Activated B cell treated with CpG ODN at 0.5 μM for 24 hours (primary cell): ENCODE results near the gene CAPRIN2. TPM values are rescaled to one million over a fixed set of nuclear protein-coding genes. Genes with fewer than 3 reads are reported as not detected.

Experiments
- ATAC-seq: fragments of 200-7000 bp; cut with Tn5 transposase; one replicate; pipeline ENCODE4 v1.10.0; 2021; ENCODE audit warnings: low read depth, mild to moderate bottlenecking, moderate library complexity
- CTCF ChIA-PET: fragments of 350-600 bp; sonication (Branson Sonifier 250); formaldehyde crosslinking; loops from one replicate; lab custom pipeline; 2021; ENCODE audit warnings: antibody characterized with exemption; lab: Charles Lee
- POLR2A ChIA-PET: fragments of 350-600 bp; sonication (Branson Sonifier 250); formaldehyde crosslinking; loops from one replicate; lab custom pipeline; 2021; ENCODE audit warnings: antibody characterized with exemption; lab: Charles Lee
- DNase-seq: peaks from one replicate; pipeline ENCODE4 v3.0.0; 2022
- H3K27ac Mint-ChIP-seq: one replicate; pipeline ENCODE4 v1.8.0; 2020; ENCODE audit warnings: mixed read lengths
- H3K27me3 Mint-ChIP-seq: one replicate; pipeline ENCODE4 v1.8.0; 2021; ENCODE audit warnings: mixed read lengths
- H3K36me3 Mint-ChIP-seq: one replicate; pipeline ENCODE4 v1.8.0; 2021; ENCODE audit warnings: low read depth, mixed read lengths
- H3K4me1 Mint-ChIP-seq: one replicate; pipeline ENCODE4 v1.8.0; 2021; ENCODE audit warnings: mixed read lengths
- H3K4me3 Mint-ChIP-seq: one replicate; pipeline ENCODE4 v1.8.0; 2020; ENCODE audit warnings: mild to moderate bottlenecking, mixed read lengths
- H3K9me3 Mint-ChIP-seq: one replicate; pipeline ENCODE4 v1.8.0; 2020; ENCODE audit warnings: mixed read lengths
- CTCF ChIP-seq: fragments of 200-600 bp; IDR thresholded peaks from one replicate; pipeline ENCODE4 v1.8.0; 2022; ENCODE audit warnings: antibody characterized with exemption, mild to moderate bottlenecking
- intact Hi-C: fragments of 100-400 bp; cut with micrococcal nuclease; formaldehyde crosslinking; loops from one replicate; pipeline ENCODE4 v1.15.1; 2024
- total RNA-seq: library from RNA; stranded (reverse); gene quantifications from 2 replicates; pipeline ENCODE4 v1.2.3, GENCODE V29; 2022

Gene CAPRIN2
- total RNA-seq, 1 donor from 2014 or later: 17.5 TPM

DNA sequence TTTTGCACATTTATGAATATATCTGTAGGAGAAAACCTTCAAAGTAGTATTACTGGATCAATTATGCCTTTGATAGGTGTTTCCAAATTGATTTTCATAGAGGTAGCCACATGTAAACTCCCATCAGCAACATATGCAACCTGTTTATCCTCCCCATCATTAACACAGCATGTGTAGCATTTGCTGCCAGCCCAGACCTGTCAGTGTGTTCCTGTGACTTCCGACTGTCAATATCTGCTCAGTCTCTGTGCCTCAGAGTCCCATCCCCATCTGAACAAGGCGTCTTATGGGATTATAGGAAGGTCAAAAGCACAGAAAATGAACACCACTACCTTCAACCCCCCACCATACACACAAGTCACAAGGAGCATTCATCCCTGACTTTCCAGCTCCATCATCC is 9.5 kb upstream of the CAPRIN2 start:
- H3K9me3 Mint-ChIP-seq: no peaks in the 10 kb centered on the region
- H3K4me1 Mint-ChIP-seq: no peaks in the 10 kb centered on the region
- H3K27me3 Mint-ChIP-seq: no peaks in the 10 kb centered on the region
- H3K27ac Mint-ChIP-seq: no peak overlapping the region
- POLR2A ChIA-PET: interaction anchor here (1.0 kb wide), 1 partner anchor 12 kb away, joined by 3 read pairs; no protein-coding TSS in a partner anchor
- no peak for TF ChIP-seq CTCF
- H3K36me3 Mint-ChIP-seq: no peaks in the 10 kb centered on the region
- intact Hi-C loops: no loop called here
- no peak for ATAC-seq
- CTCF ChIA-PET: no interaction called here
- DNase-seq: no peak
- H3K4me3 Mint-ChIP-seq: no peak overlapping the region

- Mint-ChIP-seq H3K4me3 (no peak overlapping the region), H3K9me3 (no peaks in the 10 kb centered on the region), H3K27me3 (no peaks in the 10 kb centered on the region), H3K36me3 (no peaks in the 10 kb centered on the region), H3K27ac (no peak overlapping the region), H3K4me1 (no peaks in the 10 kb centered on the region)
- no peak for TF ChIP-seq CTCF
- no peak for DNase-seq
- ChIA-PET POLR2A (no interaction called here), CTCF (no interaction called here)
- ATAC-seq: no peak
- intact Hi-C loops: no loop called here
These were observed 8.3 kb upstream of the CAPRIN2 start for GRCh38 chr12:30763053-30763452.

GRCh38 chr12:30761730-30762129 is 7.0 kb upstream of the CAPRIN2 start:
- Mint-ChIP-seq H3K4me1 (no peaks in the 10 kb centered on the region), H3K27me3 (no peaks in the 10 kb centered on the region), H3K36me3 (no peaks in the 10 kb centered on the region), H3K27ac (no peak overlapping the region), H3K4me3 (no peak overlapping the region), H3K9me3 (no peaks in the 10 kb centered on the region)
- ChIA-PET POLR2A (no interaction called here), CTCF (no interaction called here)
- DNase-seq (no peak), ATAC-seq (no peak)
- TF ChIP-seq CTCF: no peak
- intact Hi-C loops: no loop called here

DNA sequence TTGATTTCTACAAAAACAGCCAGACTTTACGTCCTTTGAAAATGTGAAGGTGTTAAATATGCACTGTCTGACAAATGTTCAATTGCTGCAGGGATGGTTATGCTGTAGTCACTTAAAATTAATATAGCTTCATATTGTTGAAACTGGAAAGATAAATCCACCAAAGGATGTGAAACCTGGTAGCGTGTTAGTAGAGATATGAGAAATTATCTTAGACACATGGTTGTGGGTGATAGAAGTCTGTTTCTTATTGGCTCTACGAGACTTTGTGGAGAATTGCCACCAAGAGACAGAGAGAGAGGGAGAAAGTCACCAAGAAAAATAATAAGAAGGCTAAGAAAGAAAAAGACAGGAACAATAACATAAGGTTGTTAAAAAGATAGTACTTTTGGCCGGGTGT is 2.6 kb upstream of the CAPRIN2 start:
- ATAC-seq: no peak
- no peak overlapping the region for H3K4me3 Mint-ChIP-seq
- POLR2A ChIA-PET: no interaction called here

GRCh38 chr12:30756074-30756473 is 1.3 kb upstream of the CAPRIN2 start:
- H3K36me3 Mint-ChIP-seq: peaks cover 2% of the 10 kb centered on the region
- peak overlapping the region; percentile 82 for H3K27ac Mint-ChIP-seq
- ATAC-seq (no peak), DNase-seq (no peak)
- TF ChIP-seq CTCF: no peak
- H3K27me3 Mint-ChIP-seq: no peaks in the 10 kb centered on the region
- ChIA-PET POLR2A (interaction anchor here (2.9 kb wide), 1 partner anchor 61 kb away, joined by 31 read pairs; the partner anchor contains the start of gene IPO8), CTCF (interaction anchor here (1.0 to 2.7 kb wide), 2 partner anchors 61 to 66 kb away, joined by 3 to 15 read pairs; partner anchors contain the start of gene IPO8)
- peak overlapping the region; percentile 95 for H3K4me3 Mint-ChIP-seq
- intact Hi-C loops: no loop called here
- H3K4me1 Mint-ChIP-seq: peaks cover 20% of the 10 kb centered on the region
- H3K9me3 Mint-ChIP-seq: no peaks in the 10 kb centered on the region

More for the DNA sequence above, 2.6 kb upstream of the CAPRIN2 start:
- Mint-ChIP-seq H3K27ac (no peak overlapping the region), H3K36me3 (peaks cover 2% of the 10 kb centered on the region), H3K4me1 (peaks cover 20% of the 10 kb centered on the region), H3K9me3 (no peaks in the 10 kb centered on the region), H3K27me3 (no peaks in the 10 kb centered on the region)
- CTCF ChIA-PET: no interaction called here
- intact Hi-C loops: no loop called here
- TF ChIP-seq CTCF: no peak
- no peak for DNase-seq
